GM21447 (cell line): ENCODE results near the gene FASN.

ENCODE experiments used
- ATAC-seq: cut with Tn5 transposase; IDR thresholded peaks from one replicate; pipeline ENCODE4 v1.9.1; 2021; ENCODE audit not compliant: unreplicated experiment

FASN gene

DNA sequence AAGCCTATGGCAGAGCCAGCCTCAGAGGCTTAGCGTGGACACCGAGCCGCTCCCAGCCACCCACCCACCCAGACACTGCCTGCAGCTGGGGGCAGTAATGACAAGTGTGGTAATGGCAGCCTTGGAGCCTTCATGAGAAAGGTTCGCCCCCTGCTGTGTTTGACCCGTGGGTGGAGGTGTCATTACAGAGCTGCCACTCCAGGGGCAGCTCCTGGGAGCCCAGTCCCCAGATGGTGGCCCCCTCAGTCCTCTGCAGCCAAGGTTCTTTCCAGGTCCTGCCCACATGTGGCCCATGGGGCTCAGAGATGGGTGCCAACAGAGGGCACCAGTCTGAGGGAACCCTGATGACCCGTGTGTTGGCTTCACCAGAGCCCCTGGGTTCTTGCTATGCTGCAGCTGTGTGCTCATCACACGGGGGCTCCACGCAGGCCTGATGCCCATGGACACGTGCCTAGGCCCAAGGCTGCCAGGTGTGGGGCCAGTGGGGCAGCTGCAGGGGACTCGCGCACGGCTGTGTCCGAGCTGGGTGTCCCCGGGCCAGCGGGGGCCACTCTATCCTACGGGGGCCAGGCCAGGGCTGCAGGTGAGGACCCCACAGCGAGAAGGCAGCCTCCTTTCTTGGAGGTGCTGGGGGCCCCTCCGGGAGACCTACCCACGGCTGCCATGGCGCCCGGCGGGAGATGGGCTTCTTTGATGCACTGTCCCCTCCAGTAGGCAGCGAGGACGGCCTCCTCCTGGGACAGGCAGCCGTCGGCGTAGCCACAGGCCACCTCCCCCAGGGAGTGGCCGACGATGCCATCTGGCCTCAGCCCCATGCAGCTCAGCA is 8.1 kb downstream of the FASN start:
- ATAC-seq: no peak

DNA sequence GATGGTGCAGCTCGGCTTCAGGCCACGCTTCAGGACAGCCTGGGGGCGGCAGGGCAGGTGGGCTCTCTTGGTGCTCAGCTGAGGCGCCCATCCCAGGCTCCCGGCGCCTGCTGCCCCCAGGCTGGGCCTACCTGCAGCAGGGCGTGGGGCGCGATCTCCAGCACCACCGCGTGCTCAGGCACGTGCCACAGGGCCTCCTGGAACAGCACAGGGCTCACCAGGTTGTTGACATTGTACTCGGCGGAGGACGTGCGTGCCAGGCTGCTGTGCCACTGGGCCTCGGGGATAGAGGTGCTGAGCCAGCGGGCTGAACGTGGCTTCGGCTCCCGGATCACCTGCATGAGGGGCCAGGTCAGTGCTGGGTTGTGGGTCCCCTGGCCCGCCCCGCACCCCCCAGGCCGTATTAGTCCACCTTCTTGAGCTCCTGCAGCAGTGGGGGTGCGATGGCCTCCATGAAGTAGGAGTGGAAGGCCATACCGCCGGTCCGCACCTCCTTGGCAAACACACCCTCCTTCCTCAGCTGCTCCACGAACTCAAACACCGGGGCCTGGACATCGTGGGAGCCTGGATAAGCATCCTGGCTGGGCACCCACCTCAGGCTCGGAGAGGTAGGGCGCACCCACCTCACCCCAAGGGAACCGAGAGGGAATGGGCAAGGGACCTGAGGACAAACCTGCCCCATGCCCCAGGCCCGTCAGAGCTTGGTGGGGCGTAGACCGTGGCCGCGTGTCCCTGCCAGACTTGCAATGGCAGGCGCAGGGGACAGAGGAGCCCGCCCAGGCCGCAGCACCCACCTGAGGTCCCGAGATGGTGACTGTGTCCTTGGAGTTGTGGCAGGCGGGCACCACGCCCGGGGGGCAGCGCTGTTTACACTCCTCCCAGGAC is 9.0 kb downstream of the FASN start:
- ATAC-seq: no peak

DNA sequence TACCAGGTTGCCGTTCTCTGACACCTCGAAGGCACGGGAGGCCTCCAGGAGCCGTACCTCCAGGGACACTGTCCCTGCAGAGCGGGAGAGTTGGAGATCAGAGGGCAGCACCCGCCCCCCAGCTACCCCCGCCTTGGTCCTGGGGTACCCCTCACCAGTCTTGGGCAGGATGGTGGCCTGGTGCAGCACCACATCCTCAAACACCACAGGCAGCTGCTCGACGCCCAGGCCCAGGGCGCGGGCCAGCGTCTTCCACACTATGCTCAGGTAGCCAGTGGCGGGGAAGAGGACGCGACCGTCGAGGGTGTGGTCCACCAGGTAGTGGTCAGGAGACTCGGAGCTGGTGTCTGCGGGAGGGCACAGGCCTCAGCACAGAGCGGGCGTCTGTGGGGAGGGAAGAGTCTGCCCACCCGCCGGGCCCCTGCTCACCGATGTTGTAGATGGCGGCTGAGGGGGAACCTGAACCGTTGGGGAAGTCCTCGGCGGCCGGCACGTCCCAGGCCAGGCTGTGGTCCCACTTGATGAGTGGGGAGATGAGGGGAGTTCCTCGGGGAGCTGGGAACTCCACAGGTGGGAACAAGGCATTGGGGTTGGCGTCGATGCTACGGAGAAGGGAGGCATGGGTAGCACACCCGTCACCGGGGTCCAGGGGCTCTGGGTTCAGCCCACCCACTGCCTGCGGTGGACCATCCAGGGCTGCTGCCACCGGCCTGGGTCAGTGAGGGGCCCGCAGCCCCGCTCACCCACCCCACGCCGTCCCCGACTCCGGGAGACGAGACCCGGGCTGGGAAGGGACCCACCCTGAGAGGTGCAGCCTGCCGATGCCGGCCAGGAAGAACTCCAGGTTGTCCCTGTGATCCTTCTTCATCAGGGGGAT is 9.8 kb downstream of the FASN start:
- ATAC-seq: no peak

DNA sequence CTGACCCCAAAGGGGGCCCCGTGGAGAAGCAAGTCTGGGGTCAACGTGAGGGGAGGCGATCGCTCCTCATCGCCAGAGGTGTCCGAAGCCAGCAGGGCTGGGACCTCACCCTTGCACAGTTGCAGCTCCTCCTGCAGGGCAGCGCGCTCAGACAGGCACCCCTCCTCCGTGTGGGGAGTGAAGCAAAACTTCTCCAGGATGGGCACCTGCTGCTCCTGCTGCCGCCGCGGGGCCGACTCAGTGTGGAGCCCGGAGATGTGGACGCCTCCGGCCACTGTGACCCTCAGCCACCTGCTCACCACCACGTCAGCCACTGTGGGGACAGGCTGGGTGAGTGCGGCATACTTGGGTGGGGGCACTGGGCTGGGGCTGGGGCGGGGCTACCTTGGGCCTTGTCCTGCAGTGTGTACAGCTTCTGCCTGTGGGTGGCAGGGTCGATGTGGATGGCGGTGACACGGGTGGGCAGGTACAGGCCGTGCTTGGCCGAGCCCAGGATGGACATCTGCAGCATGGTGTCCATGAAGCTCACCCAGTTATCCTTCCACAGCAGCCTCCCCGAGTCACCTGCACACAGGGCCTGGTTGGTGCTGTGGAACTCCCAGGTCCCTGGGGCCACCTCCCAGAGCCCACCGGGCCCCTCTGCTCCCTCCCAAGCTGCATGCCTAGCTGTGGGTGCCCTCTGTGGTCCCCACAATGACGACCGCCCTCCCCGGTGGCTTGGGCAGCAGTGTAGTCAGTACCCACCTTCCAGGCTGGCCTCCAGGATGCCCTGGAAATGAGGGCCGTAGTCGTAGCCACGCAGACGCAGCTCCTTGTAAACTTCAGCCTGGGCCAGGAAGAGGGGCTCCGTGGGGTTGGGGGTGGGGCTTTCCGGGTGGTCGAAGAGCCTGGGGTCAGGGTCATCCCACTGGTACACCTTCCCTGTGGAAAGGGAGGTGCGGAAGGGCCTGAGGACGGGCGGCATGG is 10.8 kb downstream of the FASN start:
- ATAC-seq: no peak

DNA sequence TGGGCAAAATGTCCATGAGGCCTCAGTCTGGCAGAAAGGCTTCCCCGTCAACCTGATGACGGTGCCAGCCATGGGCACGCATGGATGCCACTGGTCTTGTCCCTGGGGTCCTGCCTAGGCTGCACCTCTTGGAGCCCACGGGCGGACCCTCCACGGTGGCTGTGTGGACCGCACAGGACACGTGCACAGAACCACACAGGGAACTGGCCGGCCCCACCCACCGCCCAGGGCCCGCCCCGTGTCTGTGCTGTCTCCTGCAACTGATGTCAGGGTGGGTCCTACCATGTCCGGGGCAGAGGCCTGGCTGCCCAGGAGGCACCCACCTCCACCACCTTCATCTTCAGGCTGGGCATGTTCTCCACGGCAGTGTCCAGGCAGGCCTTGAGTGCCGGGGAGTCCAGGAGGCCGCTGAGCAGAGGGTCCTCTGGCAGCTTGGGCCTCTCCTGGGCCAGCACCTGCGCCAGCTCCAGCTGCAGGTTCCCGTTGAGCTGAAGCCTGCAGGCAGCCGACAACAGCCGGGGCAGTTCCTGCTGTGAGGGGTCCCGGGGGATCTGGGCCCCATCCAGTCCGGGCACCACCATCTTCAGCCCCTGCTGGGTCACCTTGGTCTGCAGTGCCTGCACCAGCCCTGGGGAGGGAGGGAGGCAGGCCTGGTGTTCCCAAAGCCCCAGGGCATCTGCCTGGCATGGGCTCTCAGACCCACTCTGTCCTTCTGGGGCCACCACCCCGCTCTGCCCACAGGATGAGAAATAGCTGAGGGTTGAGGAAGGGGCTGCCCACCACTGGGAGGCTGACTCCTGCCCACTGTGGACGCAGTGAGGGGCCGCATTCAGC is 11.9 kb downstream of the FASN start:
- ATAC-seq: no peak

DNA sequence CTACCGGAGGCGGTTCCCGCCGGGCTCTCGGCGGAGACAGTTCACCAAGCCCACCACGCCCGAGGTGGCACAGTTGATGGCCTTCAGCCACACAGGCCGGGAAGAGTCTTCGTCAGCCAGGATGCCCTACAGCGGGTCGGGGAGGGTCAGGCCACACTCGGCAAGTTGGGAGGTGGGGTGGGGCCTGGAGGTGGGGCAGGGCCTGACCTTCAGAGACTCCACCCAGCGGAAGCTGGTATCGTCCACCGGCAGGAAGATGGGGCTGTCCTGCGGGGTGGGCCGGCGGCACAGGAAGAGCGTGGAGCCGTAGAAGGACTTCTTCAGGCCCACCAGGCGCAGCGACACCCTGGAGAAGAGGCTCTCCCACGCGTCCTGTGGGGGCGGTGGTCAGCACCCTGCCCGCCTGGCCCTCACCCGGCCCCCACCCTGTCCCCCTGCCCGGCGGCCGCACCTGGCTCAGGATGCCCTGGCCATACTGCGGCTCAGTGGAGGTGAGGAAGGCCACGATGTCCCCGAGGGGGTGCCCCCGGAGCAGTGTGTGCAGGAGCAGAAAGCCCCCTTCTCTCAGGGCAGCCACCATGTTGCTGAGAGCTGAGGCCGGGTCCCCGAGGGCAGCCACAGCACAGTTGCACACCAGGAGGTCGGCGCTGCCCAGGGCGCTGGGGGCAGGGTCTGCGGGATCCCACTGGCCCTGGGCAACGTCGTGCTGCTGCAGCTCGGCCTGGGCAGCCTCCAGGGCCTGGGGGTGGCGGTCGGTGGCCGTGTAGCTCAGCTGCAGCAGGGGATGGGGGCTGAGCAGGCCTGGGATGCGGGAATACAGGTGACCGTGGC is 12.8 kb downstream of the FASN start:
- ATAC-seq: no peak

DNA sequence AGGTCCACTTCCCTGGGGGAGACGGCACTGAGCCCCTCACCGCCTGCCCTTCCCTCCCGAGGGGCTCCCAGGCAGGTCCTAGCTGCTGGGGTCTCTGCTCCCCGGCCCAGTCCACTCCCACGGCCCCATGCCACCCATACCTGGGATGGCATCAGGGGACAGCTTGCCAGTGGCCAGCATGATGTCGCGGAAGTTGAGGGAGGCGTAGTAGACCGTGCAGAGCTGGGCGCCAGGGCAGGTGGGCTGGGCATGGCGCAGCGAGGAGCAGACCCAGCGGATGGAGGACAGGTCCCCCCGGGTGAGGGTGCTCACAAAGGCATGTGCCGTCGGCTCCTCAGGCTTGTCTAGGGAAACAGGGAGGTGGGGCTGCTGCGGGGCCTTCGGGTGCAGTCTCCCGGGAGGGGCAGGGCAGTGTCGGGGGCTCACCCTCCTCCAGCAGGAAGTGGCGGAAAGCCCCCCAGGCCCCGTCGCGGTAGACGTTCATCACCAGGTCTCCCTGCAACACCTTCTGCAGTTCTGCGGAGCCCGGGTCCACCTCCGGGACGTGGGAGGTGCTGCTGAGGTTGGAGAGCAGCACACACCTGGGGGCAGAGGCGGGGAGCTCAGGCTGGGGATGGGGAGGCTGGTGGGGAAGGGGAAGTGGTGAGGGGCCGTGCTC is 13.5 kb downstream of the FASN start:
- ATAC-seq: no peak

DNA sequence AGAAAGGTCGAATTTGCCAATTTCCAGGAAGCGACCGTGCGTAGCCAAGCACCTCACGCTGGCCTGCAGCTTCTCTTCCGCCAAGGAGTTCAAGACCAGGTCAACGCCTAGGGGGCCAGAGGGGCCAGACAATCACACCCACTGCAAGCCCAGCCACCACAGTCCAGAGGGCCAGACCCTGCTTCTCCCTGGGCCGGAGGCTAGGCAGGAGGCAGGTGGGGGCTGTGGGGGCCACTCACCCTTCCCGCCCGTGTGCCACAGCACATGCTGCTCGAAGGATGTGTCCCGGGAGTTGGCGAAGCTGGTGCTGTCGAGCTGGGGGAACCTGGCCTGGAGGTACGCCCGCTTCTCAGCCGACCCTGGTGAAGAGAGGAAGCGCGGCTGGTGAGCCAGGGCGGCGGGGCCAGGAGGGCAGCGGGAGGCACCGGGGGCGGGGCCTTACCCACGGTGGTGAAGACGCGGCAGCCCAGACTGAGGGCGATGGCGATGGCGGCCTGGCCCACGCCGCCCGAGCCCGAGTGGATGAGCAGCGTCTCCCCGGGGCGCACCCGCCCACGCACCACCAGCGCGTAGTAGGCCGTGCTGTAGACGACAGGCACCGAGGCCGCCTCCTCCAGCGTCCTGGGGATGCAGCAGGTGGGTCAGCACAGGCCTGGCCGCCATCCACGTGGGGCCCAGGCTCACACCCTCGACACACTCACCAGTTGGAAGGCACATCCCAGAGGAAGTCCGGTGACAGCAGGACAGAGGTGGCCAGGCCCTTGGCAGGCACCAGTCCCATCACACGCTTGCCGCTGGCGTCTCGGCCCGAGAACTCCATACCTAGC is 14.3 kb downstream of the FASN start:
- ATAC-seq: no peak

DNA sequence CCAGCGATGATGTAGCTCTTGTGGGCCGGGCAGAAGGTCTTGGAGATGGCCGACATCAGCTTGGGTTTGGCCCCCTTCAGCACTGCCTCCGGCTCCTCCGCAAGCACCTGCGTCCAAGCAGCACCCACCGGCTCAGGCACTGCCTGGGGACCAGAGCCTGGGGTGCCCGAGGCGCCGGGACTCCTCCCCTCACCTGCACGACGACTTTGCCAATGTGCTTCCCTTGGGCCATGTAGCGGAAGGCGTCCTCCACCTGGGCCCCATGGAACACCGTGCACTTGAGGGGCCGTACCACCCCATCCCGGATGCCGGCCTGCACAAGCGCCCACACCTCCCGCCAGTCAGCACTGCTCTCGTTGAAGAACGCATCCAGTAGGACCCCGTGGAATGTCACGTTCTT is 15.0 kb downstream of the FASN start:
- ATAC-seq: no peak

DNA sequence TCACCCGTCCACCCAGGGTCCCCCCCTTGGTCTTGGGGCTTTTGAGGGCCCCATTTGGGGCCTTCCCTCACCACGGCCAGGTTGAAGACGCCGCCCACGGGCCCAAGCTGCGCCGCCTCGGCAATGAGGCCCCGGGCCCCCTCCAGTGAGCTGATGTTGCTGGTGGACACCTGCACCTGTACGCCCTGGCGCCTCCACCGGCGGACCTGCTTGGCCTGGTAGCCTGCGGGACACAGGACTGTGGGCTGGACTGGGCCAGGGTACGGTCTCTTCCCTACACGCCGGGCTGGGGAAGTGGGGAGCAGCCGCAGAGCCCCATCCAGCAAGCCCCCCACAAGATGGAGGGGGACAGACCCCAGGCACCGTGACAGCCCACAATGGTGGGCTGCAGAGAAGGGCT is 15.6 kb downstream of the FASN start:
- no peak for ATAC-seq

DNA sequence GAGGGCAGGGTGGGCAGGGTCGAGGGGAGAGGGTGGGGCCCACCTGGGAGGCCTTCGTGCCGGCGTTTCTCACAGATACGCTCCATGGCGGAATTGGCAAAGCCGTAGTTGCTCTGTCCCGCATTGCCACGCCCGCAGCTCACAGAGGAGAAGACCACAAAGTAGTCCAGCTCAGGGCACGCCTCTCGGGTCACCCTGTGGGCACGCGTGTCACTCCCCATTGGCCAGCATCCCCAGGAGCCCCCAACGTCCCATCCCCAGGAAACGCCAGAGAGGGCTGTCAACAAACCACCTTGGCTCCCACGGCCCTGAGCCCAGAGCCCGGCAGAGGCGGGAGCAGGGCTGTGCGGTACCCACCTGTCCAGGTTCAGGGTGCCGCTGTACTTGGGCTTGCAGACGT is 16.1 kb downstream of the FASN start:
- no peak for ATAC-seq

DNA sequence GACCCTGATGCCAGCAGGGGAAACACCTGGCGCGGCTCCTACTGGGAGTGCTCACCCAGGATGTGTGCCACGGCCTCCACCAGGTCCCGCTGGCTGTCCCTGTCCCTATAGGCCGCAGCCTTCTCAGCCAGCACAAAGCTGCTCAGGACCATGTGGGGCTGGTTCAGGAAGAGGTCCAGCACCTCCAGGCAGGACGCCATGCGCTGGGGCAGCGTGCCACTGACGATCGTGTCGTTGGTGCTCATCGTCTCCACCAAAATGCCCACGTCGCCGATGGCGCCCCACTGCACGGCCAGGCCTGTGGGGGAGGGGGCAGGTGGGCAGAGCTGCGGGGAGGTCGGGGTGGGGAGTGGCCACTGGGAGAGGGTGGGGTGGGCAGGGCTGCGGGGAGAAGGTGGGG is 16.5 kb downstream of the FASN start:
- ATAC-seq: no peak

DNA sequence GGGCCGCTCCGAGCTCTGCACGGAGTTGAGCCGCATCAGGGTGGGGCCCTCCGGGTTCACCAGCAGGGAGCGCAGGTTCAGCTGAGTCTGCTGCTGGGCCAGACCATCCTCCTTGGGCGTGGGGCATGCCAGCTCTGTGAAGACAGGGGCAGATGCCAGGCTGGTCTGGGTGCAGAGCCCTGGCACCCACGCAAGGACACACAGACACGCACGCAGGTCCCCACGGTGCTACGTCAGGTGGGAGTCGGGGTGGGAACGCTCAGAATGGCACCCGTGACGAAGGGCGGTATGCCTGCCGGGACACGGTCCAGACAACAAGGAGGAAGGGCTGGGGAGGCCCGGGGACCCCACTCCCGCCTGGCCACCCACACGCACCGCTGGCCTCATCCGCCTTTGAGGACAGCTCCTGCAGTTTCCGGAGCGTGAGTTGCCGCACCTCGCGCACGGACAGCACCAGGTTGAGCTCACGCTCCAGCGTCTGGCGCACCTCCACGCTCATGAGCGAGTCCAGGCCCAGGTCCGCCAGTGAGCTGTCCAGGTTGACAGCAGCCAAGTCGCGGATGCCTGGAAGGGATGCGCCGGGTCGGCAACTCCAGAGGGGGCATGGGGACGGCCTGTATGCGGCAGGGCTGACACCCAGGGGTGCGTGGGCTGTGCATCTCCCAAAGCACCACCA is 17.1 kb downstream of the FASN start:
- ATAC-seq: no peak

DNA sequence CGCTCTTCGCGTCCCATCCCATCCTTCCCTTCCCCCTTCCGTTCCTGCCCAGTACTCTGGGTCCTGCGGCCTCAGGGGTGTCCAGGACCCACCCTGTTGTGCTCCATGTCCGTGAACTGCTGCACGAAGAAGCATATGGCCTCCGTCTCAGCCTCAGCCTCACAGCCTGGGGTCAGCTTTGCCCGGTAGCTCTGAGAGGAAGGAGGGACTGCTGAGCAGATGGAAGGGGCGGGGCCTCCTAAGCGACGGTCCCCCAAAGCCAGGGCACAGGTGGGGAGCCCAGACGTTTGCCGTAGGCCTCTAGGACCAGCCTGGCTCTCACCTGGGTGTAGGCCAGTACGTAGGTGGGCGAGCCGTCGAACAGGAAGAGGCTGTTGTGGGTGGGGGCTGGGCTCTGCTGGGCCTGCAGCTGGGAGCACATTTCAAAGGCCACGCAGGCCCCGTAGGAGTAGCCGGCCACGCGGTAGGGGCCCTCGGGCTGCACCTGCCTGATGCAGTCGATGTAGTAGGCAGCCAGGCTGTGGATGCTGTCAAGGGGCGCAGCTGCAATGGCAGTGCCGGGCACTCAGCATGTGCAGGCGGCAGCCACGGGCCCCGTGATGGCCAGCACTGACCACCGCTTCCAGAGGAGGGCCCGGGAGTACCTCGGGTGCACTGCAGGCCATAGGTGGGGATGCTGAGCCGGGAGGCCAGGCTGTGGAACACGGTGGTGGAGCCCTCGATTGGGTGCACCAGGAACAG is 17.8 kb downstream of the FASN start:
- ATAC-seq: no peak

DNA sequence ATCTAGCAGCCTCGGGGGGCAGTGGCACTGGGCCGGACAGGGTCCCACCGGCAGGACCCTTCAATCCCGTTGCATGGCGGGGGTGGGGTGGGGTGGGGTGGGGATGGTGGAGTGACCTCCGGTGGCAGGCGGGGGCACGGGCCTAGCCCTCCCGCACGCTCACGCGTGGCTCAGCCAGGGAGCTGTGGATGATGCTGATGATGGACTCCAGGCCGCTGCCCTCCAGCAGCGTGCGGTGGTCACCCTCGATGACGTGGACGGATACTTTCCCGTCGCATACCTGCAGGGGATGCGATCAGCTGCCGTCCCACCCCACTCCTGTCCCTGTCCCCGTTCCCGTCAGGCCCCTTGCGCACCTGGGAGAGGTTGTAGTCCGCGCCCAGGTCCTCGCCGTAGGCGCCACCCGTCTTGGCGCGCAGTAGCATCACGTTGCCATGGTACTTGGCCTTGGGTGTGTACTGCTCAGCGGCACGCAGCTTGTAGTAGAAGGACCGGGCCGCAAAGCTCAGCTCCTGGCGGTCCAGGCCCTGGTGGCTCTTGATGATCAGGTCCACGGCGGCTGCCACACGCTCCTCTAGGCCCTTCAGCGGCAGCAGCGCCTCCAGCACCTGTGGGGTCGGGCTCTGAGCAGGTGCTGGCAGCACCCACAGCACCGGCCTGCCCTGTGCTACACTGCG is 18.9 kb downstream of the FASN start:
- no peak for ATAC-seq
